NCI-H146 treated with DMSO at 0.1 percent for 48 hours (cell line): ENCODE data around the gene DRC3.

Experiments
- DNase-seq: peaks from one replicate; lab custom pipeline; 2025; ENCODE audit not compliant: unreplicated experiment; lab: John Stamatoyannopoulos, UW

DRC3 gene

DNA sequence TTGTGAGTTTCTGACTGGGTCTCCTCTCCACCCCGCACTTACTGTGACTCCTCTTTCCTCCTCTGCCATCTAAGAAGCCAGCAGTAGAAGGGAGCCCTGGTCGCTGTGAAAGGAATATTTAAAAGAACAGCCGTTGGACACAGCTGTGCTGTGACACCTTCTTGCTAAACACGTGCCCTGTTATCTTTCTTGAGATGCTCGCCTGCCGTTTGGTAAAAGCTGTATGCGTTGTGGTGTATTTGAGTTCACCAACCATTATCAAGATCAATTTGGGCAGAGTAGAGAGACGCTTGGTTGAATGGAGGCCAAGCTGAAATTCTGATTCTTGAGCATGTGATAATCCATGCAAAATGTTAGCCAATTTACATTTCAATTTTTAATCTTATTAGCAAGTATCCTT lies 70.3 kb downstream of the DRC3 start:
- no peak for DNase-seq

DNA sequence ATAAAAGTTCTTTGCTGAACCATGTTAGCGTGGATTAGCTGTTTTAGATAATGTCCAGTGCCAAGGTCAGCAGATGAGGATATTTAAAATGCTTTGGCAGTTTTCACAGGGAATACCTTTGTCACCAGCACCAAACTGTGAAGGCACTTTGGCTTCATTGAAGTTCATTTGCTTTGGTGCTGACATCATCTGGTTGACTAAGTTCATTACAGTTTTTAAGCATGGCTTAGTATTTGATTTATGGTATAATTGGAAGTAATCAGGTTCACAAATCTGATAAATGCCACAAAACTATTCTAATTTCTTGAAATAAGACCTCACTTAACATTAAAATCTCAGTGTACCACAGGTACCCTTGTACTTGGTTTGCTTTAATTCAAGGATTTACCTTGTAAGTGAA lies 70.8 kb downstream of the DRC3 start:
- no peak for DNase-seq

DNA sequence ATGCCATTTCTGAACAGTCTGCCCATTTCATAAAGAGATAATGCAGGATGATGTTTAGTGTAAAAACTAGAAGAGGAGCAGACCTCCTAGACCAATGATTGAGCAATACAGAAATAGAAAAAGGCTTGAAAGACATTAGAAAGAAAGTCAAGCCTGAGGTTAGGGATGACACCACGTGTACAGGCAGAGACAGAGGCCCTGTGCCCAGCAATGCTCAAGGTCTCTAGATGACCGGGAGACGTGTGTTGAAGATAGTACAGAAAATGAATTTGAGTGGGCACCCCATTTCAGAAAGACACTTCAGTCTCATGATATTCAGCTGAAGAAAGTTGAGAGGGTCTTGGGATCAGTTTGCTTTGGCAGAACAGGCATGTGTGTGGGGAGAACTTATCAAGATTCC lies 71.9 kb downstream of the DRC3 start:
- DNase-seq = no peak

DNA sequence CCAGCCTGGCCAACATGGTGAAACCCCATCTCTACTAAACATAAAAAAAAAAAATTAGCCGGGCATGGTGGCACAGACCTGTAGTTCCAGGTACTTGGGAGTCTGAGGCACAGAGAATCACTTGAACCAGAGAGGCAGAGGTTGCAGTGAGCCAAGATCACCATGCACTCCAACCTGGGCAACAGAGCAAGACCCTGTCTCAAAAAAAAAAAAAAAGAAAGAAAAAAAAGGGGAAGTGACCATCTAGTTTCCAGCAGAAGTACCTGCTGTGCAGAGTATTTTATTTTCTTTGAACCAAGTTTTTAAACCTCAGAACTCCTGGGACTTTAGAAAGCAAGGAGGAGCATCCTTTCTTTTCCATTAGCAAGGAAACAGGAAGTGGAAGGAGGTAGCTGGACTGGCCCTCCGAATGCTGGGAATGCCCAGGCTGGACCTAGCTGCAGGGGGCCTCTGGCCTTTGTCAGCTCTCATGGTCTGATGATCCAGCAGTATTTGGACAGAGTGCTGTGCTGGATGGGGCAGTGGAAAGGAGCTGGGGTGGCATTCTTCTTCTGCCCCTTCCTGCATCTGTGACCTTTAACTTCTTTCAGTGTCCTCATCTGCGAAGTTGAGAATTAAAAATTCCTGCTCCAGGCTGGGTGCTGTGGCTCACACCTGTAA lies 73.2 kb downstream of the DRC3 start:
- DNase-seq = no peak

DNA sequence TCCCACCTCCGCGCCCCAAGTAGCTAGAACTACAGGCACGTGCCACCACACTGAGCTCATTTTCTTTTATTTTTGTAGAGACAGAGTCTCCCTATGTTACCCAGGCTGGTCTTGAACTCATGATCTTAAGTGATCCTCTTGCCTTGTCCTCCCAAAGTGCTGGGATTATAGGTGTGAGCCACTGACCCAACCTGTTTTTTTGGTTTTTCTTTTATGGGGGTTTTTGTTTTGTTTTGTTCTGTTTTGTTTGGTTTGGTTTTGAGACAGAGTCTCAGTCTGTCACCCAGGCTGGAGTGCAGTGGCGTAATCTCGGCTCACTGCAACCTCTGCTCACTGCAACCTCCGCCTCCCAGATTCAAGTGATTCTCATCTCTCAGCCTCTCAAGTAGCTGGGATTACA lies 82.9 kb downstream of the DRC3 start:
- no peak for DNase-seq

DNA sequence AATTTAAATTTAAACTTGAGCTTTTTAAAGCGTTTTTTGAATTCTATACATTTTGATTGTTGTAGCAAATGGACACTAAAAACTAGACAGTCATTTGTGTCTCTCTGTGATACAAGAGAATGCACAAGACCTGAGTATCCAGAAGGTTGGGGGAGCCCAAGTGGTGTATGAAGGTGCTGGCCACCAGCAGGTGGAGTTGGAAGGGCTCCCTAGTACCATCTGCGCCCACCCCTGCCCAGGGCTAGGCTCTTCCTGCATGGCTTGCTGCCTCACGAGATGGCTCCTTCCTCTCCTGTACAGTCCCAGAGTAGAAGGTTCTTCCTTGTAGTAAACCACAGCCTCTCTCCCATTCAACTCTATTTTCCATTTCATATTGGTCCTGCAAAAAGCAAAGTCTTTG lies 83.6 kb downstream of the DRC3 start:
- no peak for DNase-seq

DNA sequence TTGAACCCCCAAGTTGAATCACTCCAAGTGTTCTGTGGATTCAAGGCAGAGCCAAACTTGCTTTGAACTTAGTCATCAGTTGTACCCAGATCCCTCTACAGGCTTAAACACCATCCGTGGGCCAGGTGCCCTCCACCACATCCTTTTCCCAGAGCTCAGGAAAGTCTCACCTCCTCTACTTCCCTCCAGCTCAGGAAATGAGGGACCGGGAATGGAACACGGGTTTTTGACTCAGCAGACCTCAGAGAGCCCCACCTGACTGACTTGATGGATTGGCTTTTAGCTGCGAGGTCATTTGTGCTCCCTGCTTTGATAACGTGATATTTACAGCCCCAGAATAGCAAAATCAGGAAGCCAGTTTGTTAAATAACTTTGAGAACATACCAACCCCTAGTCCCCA lies 86.6 kb downstream of the DRC3 start:
- no peak for DNase-seq

DNA sequence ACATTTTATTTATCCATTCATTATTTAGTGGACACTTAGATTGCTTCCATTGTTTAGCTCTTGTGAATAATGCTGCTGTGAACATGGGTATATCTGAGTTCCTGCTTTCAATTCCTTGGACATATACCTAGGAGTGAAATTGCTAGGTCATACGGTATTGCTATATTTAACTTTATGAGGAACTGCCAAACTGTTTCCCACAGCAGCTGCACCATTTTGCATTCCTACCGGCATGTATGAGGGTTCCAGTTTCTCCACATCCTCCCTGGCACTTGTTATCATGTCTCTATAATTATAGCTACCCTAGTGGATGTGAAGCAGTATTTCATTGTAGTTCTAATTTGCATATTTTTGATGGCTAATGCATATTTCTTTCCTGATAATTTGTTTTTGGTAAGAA lies 91.4 kb downstream of the DRC3 start:
- no peak for DNase-seq

DNA sequence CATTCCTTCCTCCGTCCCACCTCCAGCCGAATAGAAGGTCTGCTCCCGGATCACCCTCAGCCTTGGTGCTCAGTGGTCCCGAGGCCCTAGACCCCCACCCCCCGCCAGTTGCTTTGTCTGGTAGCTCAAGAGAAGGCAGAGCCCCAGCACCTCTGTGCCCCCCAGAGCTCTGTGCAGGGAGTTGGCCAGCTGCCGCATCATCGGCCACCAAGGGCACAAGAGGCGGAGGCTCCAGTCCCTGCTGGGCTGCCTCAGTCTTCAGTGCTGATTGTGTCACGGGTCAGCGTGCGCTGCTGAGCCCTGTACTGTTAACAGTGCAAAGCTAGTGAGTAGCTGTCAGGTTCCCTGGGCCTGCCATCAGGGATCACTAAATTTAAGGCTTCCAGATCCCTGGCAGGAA lies 92.9 kb downstream of the DRC3 start:
- no peak for DNase-seq
